Measurements from ENCODE around the gene LIMK1.

DNA sequence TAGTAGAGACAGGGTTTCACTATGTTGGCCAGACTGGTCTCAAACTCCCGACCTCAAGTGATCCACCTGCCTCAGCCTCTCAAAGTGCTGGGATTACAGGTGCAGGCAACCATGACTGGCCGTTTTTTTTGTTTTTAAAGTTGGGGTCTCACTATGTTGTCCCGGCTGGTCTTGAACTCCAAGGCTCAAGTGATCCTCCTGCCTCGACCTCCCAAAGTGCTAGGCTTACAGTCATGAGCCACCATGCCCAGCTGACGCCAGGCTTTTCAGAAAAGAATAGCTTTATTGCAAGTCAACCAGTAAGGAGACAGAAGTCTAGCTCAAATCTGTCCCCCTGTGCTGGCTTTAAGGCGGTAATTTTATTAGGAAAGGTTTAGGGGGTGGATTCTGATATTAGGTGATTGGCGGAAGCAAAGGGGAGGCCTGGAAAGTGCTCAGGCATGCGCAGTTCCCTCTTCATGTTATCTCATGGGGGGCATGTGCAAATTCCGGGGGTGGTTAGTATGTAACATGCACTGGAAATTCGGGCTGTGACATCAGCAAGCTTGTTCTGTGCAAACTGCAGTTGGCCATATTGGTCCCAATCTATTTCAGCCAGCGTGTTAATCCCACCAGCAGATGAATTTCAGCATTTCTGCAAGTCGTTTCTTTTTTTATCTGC lies 42.7 kb downstream of the LIMK1 start:
- no peak for TF ChIP-seq POLR2A (IDR thresholded peaks at IDR 0.05)
- no peak for TF ChIP-seq POLR2AphosphoS5 (IDR thresholded peaks at IDR 0.05)

Measured in breast epithelium (tissue), 3 donors.